GM12878 (cell line): ENCODE measurements around the gene MRPL46. TPM values are rescaled to one million over a fixed set of nuclear protein-coding genes. Genes with fewer than 3 reads are reported as not detected.

ENCODE experiments used
- ATAC-seq: fragments of 200-7000 bp; cut with Tn5 transposase; 3 replicates; pipeline ENCODE4 v1.9.1; 2020; ENCODE audit warnings: mild to moderate bottlenecking, moderate library complexity
- BruUV-seq: library from RNA; stranded (reverse); fragments of 400-500 nt; replicated peaks from 2 replicates; lab custom pipeline; 2021; lab: Mats Ljungman, UMichigan
- CTCF ChIA-PET: fragments of 300-600 bp; sonication (Branson Sonifier 250); formaldehyde crosslinking; extraction: SDS; loops from one replicate; lab custom pipeline; 2021; ENCODE audit warnings: inconsistent platforms; lab: Yijun Ruan, JAX
- POLR2A ChIA-PET: fragments of 350-600 bp; formaldehyde crosslinking; extraction: SDS; loops from one replicate; lab custom pipeline; 2021; ENCODE audit warnings: inconsistent platforms; lab: Charles Lee
- RAD21 ChIA-PET: fragments of 300-600 bp; sonication (Branson Sonifier 250); formaldehyde crosslinking; loops from one replicate; lab custom pipeline; 2023; ENCODE audit warnings: antibody characterized with exemption; ENCODE audit not compliant: unreplicated experiment; lab: Charles Lee
- SMC1A ChIA-PET: fragments of 300-600 bp; sonication (Branson Sonifier 250); formaldehyde crosslinking; loops from one replicate; lab custom pipeline; 2023; ENCODE audit not compliant: unreplicated experiment, uncharacterized antibody; lab: Charles Lee
- DNase-seq: peaks from one replicate; pipeline ENCODE4 v3.0.0-alpha.2; 2011; ENCODE audit warnings: low read depth, low spot score
- FAIRE-seq: peaks from 3 replicates; lab custom pipeline; 2011; peaks lifted over from hg19 to GRCh38; lab: Jason Lieb, UNC
- H2AFZ ChIP-seq: 2 replicates; pipeline ENCODE4 v1.6.0; 2011; ENCODE audit warnings: low read depth, low read length, control low read depth; ENCODE audit not compliant: control insufficient read depth
- H3K27ac ChIP-seq: 2 replicates; pipeline ENCODE4 v1.5.1; 2011; ENCODE audit warnings: control low read depth; ENCODE audit not compliant: control insufficient read depth, insufficient read depth
- H3K27me3 ChIP-seq, 2 experiments: replicated peaks in 1 of 2; 2 replicates each; pipeline versions ENCODE4 v1.6.0 to v1.6.1; 2011; ENCODE audit warnings: low read length in 1 of 2; ENCODE audit not compliant: control insufficient read depth in 2 of 2, insufficient read depth in 2 of 2
- H3K36me3 ChIP-seq, 2 experiments: 2 replicates each; pipeline ENCODE4 v1.5.1; 2011; ENCODE audit warnings: low read length in 1 of 2; ENCODE audit not compliant: control insufficient read depth in 2 of 2, insufficient read depth in 2 of 2
- H3K4me1 ChIP-seq: 2 replicates; pipeline ENCODE4 v1.6.1; 2011; ENCODE audit warnings: mild to moderate bottlenecking, low read length, moderate library complexity, mixed read lengths; ENCODE audit not compliant: control insufficient read depth, insufficient read depth
- H3K4me2 ChIP-seq: 2 replicates; pipeline ENCODE4 v1.6.0; 2011; ENCODE audit warnings: control low read depth; ENCODE audit not compliant: control insufficient read depth, insufficient read depth
- H3K4me3 ChIP-seq: fragments of 200-600 bp; sonication (generic); 2 replicates; pipeline ENCODE4 v1.5.1; 2016
- H3K79me2 ChIP-seq: 2 replicates; pipeline ENCODE4 v1.6.0; 2011; ENCODE audit warnings: low read length; ENCODE audit not compliant: control insufficient read depth, insufficient read depth
- H3K9ac ChIP-seq: 2 replicates; pipeline ENCODE4 v1.8.0; 2011; ENCODE audit warnings: low read length, control low read depth, mixed read lengths; ENCODE audit not compliant: control insufficient read depth, insufficient read depth
- H3K9me3 ChIP-seq: replicated peaks from 3 replicates; pipeline ENCODE4 v1.5.1; 2011; ENCODE audit warnings: mild to moderate bottlenecking, low read length; ENCODE audit not compliant: control insufficient read depth, insufficient read depth
- H4K20me1 ChIP-seq: 2 replicates; pipeline ENCODE4 v1.6.0; 2011; ENCODE audit not compliant: control insufficient read depth, insufficient read depth
- CREM ChIP-seq: IDR thresholded peaks from 2 replicates; pipeline ENCODE4 v1.6.1; 2014; ENCODE audit warnings: antibody characterized with exemption, low read depth
- IKZF2 ChIP-seq, 2 experiments: fragments of 450-650 bp; IDR thresholded peaks; 2 replicates each; pipeline ENCODE4 v1.6.1; 2017; ENCODE audit warnings: mild to moderate bottlenecking in 2 of 2, moderate library complexity in 2 of 2
- MEF2B ChIP-seq: fragments of 450-650 bp; IDR thresholded peaks from 2 replicates; pipeline ENCODE4 v1.6.1; 2018; ENCODE audit warnings: mild to moderate bottlenecking, moderate library complexity; ENCODE audit not compliant: partially characterized antibody, poor library complexity, severe bottlenecking
- MXI1 ChIP-seq: fragments of 150-350 bp; IDR thresholded peaks from 2 replicates; pipeline ENCODE4 v1.6.1; 2011; ENCODE audit warnings: low read depth, mild to moderate bottlenecking, inconsistent platforms, low read length, improper control_type of control experiment
- PAX8 ChIP-seq: fragments of 450-650 bp; IDR thresholded peaks from 2 replicates; pipeline ENCODE4 v1.6.1; 2017; ENCODE audit warnings: mild to moderate bottlenecking, moderate library complexity
- POU2F2 ChIP-seq: IDR thresholded peaks from 3 replicates; pipeline ENCODE4 v1.6.1; 2011; ENCODE audit warnings: low read depth, mild to moderate bottlenecking, low read length, borderline replicate concordance
- RFX5 ChIP-seq: IDR thresholded peaks from 2 replicates; pipeline ENCODE4 v1.6.1; 2011; ENCODE audit warnings: low read depth, low read length, improper control_type of control experiment
- SIX5 ChIP-seq: IDR thresholded peaks from 2 replicates; pipeline ENCODE4 v1.6.1; 2011; ENCODE audit warnings: mild to moderate bottlenecking, low read depth, low read length, moderate library complexity; ENCODE audit not compliant: severe bottlenecking
- ZBTB4 ChIP-seq: fragments of 450-650 bp; formaldehyde crosslinking; IDR thresholded peaks from 2 replicates; pipeline ENCODE4 v1.4.0; 2022; ENCODE audit warnings: mild to moderate bottlenecking, moderate library complexity
- ZNF384 ChIP-seq: IDR thresholded peaks from 2 replicates; pipeline ENCODE4 v1.6.1; 2012; ENCODE audit warnings: low read depth, mild to moderate bottlenecking, low read length, improper control_type of control experiment, borderline replicate concordance
- WGBS: methylation state at CpG from one replicate; pipeline ENCODE4 v1.1.6; 2016; ENCODE audit warnings: low lambda C conversion rate; ENCODE audit not compliant: insufficient replicate concordance, insufficient coverage; ENCODE audit errors: missing lambda C conversion rate; 5-methylcytosine and 5-hydroxymethylcytosine counted together
- in situ Hi-C: fragments of 300-500 bp; cut with MboI; formaldehyde crosslinking; loops from 9 replicates; pipeline ENCODE4 v1.14.3; 2018; ENCODE audit warnings: mixed read lengths
- intact Hi-C: fragments of 100-400 bp; cut with micrococcal nuclease; formaldehyde crosslinking; loops from one replicate; pipeline ENCODE4 v1.14.2; 2022; ENCODE audit not compliant: unreplicated experiment
- polyA plus RNA-seq, 11 experiments: library from polyadenylated mRNA; depleted of rRNA in 4 of 11; unstranded in 6 of 11; stranded (reverse) in 5 of 11; fragments of >200 nt; fragmentation: Nextera tagmentation in 4 of 11; fragmentation: Illumina TruSeq in 1 of 11; extraction: Ambion mirVana in 4 of 11; extraction: Trizol in 1 of 11; gene quantifications; 1 replicate in 1 of 11; 2 replicates in 10 of 11; pipeline versions ENCODE4 v1.2.1 to v1.2.3, GENCODE V29; 2011 to 2016; ENCODE audit warnings: inconsistent platforms in 2 of 11, missing spikeins in 2 of 11, low read depth in 1 of 11
- total RNA-seq, 4 experiments: library from RNA; depleted of rRNA in 3 of 4; stranded (reverse); fragments of >200 nt in 3 of 4; fragmentation: Illumina TruSeq in 1 of 4; extraction: Trizol in 1 of 4; gene quantifications; 2 replicates each; pipeline versions ENCODE4 v1.2.1 to v1.2.3, GENCODE V29; 2013 to 2021
- TF ChIP-seq, protein P1 (sequence below): IDR thresholded peaks from 2 replicates; pipeline ENCODE4 v1.6.1; 2011; ENCODE audit warnings: borderline replicate concordance, low read depth, mild to moderate bottlenecking, moderate library complexity, mixed read lengths, low read length; ENCODE audit not compliant: insufficient read depth; ENCODE audit errors: extremely low read length

Gene MRPL46
- total and polyA plus RNA-seq, 10 of the 15 experiments (the other 5 are each of a cell fraction or from before 2014, with no cell fraction given), result 37.4 to 96.7 (median 52.9) TPM

GRCh38 chr15:88465633-88466224 lies 1.5 kb downstream of the MRPL46 start:
- no TSS peak for BruUV-seq
- Histone ChIP-seq H3K4me3 (no peak overlapping the region; the same call in 1 of the 2 replicates), H3K4me1 (peaks cover 3% of the 10 kb centered on the region; the same call in 1 of the 2 replicates), H3K4me2 (peak overlapping the region; percentile 87), H3K9ac (no peak overlapping the region), H3K27me3 (no peaks in the 10 kb centered on the region), H3K79me2 (peaks cover 33% of the 10 kb centered on the region), H4K20me1 (no peaks in the 10 kb centered on the region), H3K36me3 (peaks cover 4 to 6% of the 10 kb centered on the region in 2 experiments; a peak in 3 of 4 replicates), H3K9me3 (no peaks in the 10 kb centered on the region), H2AFZ (no peak overlapping the region), H3K27ac (no peak overlapping the region)
- CTCF ChIA-PET, result interaction anchor here (0.6 to 4.1 kb wide), 3 partner anchors 9 to 170 kb away, joined by 3 to 24 read pairs (median 5); no protein-coding TSS in a partner anchor
- ATAC-seq (no peak), FAIRE-seq (no peak), DNase-seq (no peak)
- POLR2A ChIA-PET, result interaction anchor here (1.7 kb wide), 1 partner anchor 158 kb away, joined by 3 read pairs; no protein-coding TSS in a partner anchor
- RAD21 ChIA-PET, result no interaction called here
- intact Hi-C loops (no loop called here), in situ Hi-C loops (no loop called here)
- SMC1A ChIA-PET, result interaction anchor here (0.6 to 1.3 kb wide), 2 partner anchors 10 to 57 kb away, joined by 3 read pairs; no protein-coding TSS in a partner anchor
- 80% methylated on average over 4 of the region's 4 CpGs for WGBS
- TF ChIP-seq ZBTB4 (CRISPR knock-in tag) (no peak), MEF2B (no peak), MXI1 (no peak), IKZF2 (IDR thresholded peaks at IDR 0.05) (no peak), CREM (no peak), PAX8 (no peak), ZNF384 (no peak), POU2F2 (no peak), RFX5 (no peak), SIX5 (no peak)
- TF ChIP-seq, protein P1, sequence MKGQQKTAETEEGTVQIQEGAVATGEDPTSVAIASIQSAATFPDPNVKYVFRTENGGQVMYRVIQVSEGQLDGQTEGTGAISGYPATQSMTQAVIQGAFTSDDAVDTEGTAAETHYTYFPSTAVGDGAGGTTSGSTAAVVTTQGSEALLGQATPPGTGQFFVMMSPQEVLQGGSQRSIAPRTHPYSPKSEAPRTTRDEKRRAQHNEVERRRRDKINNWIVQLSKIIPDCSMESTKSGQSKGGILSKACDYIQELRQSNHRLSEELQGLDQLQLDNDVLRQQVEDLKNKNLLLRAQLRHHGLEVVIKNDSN, result no peak
